Esophagus (tissue), 2 donors: ENCODE data around the gene ABCA13. TPM values are rescaled to one million over a fixed set of nuclear protein-coding genes. Genes with fewer than 3 reads are reported as not detected.

ENCODE experiments used
- H3K27ac ChIP-seq, 2 donors: one replicate each; pipeline ENCODE4 v1.5.1; 2013; ENCODE audit warnings: low read depth in 2 of 2, mild to moderate bottlenecking in 2 of 2, inconsistent platforms in 1 of 2, low read length in 1 of 2, moderate library complexity in 1 of 2
- H3K27me3 ChIP-seq, 2 donors: one replicate each; pipeline ENCODE4 v1.6.1; 2013; ENCODE audit warnings: low read length in 2 of 2, control low read depth in 1 of 2, mild to moderate bottlenecking in 1 of 2; ENCODE audit not compliant: insufficient read depth in 2 of 2, control insufficient read depth in 1 of 2
- H3K36me3 ChIP-seq, 2 donors: one replicate each; pipeline ENCODE4 v1.6.1; 2013; ENCODE audit warnings: low read length in 1 of 2; ENCODE audit not compliant: control insufficient read depth in 2 of 2, insufficient read depth in 2 of 2
- H3K4me1 ChIP-seq, 2 donors: one replicate each; pipeline ENCODE4 v1.6.1; 2013; ENCODE audit warnings: low read length in 1 of 2; ENCODE audit not compliant: control insufficient read depth in 2 of 2, insufficient read depth in 2 of 2
- H3K4me3 ChIP-seq, 2 donors: one replicate each; pipeline ENCODE4 v1.5.1; 2013; ENCODE audit warnings: low read length in 2 of 2, mild to moderate bottlenecking in 2 of 2, low read depth in 1 of 2, moderate library complexity in 1 of 2
- H3K9me3 ChIP-seq, 2 donors: one replicate each; pipeline ENCODE4 v1.6.1; 2013; ENCODE audit warnings: mild to moderate bottlenecking in 2 of 2, low read depth in 1 of 2, low read length in 1 of 2, moderate library complexity in 1 of 2; ENCODE audit not compliant: control insufficient read depth in 2 of 2, insufficient read depth in 1 of 2
- WGBS, 2 donors: extraction: QIAGEN DNeasy Blood & Tissue Kit; methylation state at CpG; one replicate each; pipeline ENCODE4 v1.1.7; 2013; 5-methylcytosine and 5-hydroxymethylcytosine counted together
- polyA plus RNA-seq, 2 donors: library from polyadenylated mRNA; stranded (reverse); fragments of 200-250 nt; gene quantifications; one replicate each; pipeline ENCODE4 v1.2.3, GENCODE V29; 2013
- donor health status: healthy with polysubstance abuse.
- donor health status: Bipolar disorder and iron deficiency.

Gene ABCA13
- polyA plus RNA-seq, 2 donors = 0.49 to 1.6 TPM

GRCh38 chr7:48304641-48305040 is 133.4 kb downstream of the ABCA13 start:
- no peaks in the 10 kb centered on the region for H3K4me1 ChIP-seq
- no peaks in the 10 kb centered on the region for H3K36me3 ChIP-seq
- H3K9me3 ChIP-seq = no peaks in the 10 kb centered on the region
- no peak overlapping the region for H3K4me3 ChIP-seq
- no peak overlapping the region for H3K27ac ChIP-seq
- H3K27me3 ChIP-seq = no peaks in the 10 kb centered on the region
- WGBS, 2 donors = 84 to 92% methylated on average over 1 of the region's 1 CpG

GRCh38 chr7:48305661-48306060 is 134.4 kb downstream of the ABCA13 start:
- Histone ChIP-seq H3K36me3 (no peaks in the 10 kb centered on the region), H3K9me3 (no peaks in the 10 kb centered on the region), H3K27ac (no peak overlapping the region), H3K27me3 (no peaks in the 10 kb centered on the region), H3K4me1 (no peaks in the 10 kb centered on the region), H3K4me3 (no peak overlapping the region)
- 83 to 84% methylated on average over 5 of the region's 5 CpGs for WGBS, 2 donors

- Histone ChIP-seq H3K4me1 (no peaks in the 10 kb centered on the region), H3K27ac (peak overlapping the region; percentile 69 to 87), H3K27me3 (no peaks in the 10 kb centered on the region), H3K36me3 (no peaks in the 10 kb centered on the region), H3K4me3 (no peak overlapping the region), H3K9me3 (no peaks in the 10 kb centered on the region)
- WGBS, 2 donors = 59 to 74% methylated on average over 4 of the region's 4 CpGs
Observed at GRCh38 chr7:48307041-48307714, 135.9 kb downstream of the ABCA13 start.

- 81 to 83% methylated on average over 12 of the region's 12 CpGs for WGBS, 2 donors
- H3K4me1 ChIP-seq = no peaks in the 10 kb centered on the region
- no peaks in the 10 kb centered on the region for H3K36me3 ChIP-seq
Observed at GRCh38 chr7:48309720-48310119, 138.5 kb downstream of the ABCA13 start.

GRCh38 chr7:48311464-48312100 is 140.3 kb downstream of the ABCA13 start:
- H3K4me1 ChIP-seq = no peaks in the 10 kb centered on the region
- H3K27me3 ChIP-seq = no peaks in the 10 kb centered on the region
- H3K9me3 ChIP-seq = no peaks in the 10 kb centered on the region
- no peak overlapping the region for H3K27ac ChIP-seq
- no peak overlapping the region for H3K4me3 ChIP-seq
- WGBS, 2 donors = 87 to 91% methylated on average over 6 of the region's 6 CpGs
- no peaks in the 10 kb centered on the region for H3K36me3 ChIP-seq

More at GRCh38 chr7:48309720-48310119, 138.5 kb downstream of the ABCA13 start:
- no peaks in the 10 kb centered on the region for H3K9me3 ChIP-seq
- no peak overlapping the region for H3K4me3 ChIP-seq
- H3K27me3 ChIP-seq = no peaks in the 10 kb centered on the region
- H3K27ac ChIP-seq = no peak overlapping the region

- Histone ChIP-seq H3K9me3 (no peaks in the 10 kb centered on the region), H3K4me3 (no peak overlapping the region), H3K4me1 (no peaks in the 10 kb centered on the region), H3K27me3 (no peaks in the 10 kb centered on the region), H3K27ac (no peak overlapping the region), H3K36me3 (no peaks in the 10 kb centered on the region)
- 63 to 74% methylated on average over 1 of the region's 1 CpG for WGBS, 2 donors
Observed at GRCh38 chr7:48312151-48312550, 140.9 kb downstream of the ABCA13 start.

GRCh38 chr7:48316768-48317167 is 145.5 kb downstream of the ABCA13 start:
- H3K4me1 ChIP-seq = no peaks in the 10 kb centered on the region
- H3K9me3 ChIP-seq = no peaks in the 10 kb centered on the region
- no peak overlapping the region for H3K4me3 ChIP-seq
- 73 to 78% methylated on average over 3 of the region's 3 CpGs for WGBS, 2 donors
- no peaks in the 10 kb centered on the region for H3K27me3 ChIP-seq
- no peaks in the 10 kb centered on the region for H3K36me3 ChIP-seq
- no peak overlapping the region for H3K27ac ChIP-seq

- no peak overlapping the region for H3K27ac ChIP-seq
- H3K36me3 ChIP-seq = no peaks in the 10 kb centered on the region
- no peaks in the 10 kb centered on the region for H3K9me3 ChIP-seq
- WGBS, 2 donors = 76 to 77% methylated on average over 3 of the region's 3 CpGs
- no peaks in the 10 kb centered on the region for H3K4me1 ChIP-seq
- H3K4me3 ChIP-seq = no peak overlapping the region
- no peaks in the 10 kb centered on the region for H3K27me3 ChIP-seq
Observed at GRCh38 chr7:48317360-48317759, 146.1 kb downstream of the ABCA13 start.

GRCh38 chr7:48321319-48322010 is 150.2 kb downstream of the ABCA13 start:
- Histone ChIP-seq H3K36me3 (no peaks in the 10 kb centered on the region), H3K27me3 (no peaks in the 10 kb centered on the region), H3K27ac (no peak overlapping the region), H3K4me3 (no peak overlapping the region), H3K9me3 (peaks cover 6 to 7% of the 10 kb centered on the region in 2 donors), H3K4me1 (no peaks in the 10 kb centered on the region)
- 92 to 95% methylated on average over 8 of the region's 8 CpGs for WGBS, 2 donors
